NCI-H2196 (cell line): Measurements from ENCODE around the gene SYP.
"Not testable (repeated sequence)": the region's sequence is repeated elsewhere in the genome, so short reads cannot be mapped to it uniquely, and the experiment has no call there.

Experiments used
- DNase-seq: peaks from one replicate; lab custom pipeline; 2025; ENCODE audit not compliant: unreplicated experiment; lab: John Stamatoyannopoulos, UW

The SYP gene

GRCh38 chrX:49171752-49172279, 28.2 kb downstream of the SYP start, which contains the start of gene PLP2:
TSS of gene PLP2 (plus strand) at chrX:49171898. CDS start at chrX:49172001, 103 bp downstream.
- DNase-seq, result no peak

DNA sequence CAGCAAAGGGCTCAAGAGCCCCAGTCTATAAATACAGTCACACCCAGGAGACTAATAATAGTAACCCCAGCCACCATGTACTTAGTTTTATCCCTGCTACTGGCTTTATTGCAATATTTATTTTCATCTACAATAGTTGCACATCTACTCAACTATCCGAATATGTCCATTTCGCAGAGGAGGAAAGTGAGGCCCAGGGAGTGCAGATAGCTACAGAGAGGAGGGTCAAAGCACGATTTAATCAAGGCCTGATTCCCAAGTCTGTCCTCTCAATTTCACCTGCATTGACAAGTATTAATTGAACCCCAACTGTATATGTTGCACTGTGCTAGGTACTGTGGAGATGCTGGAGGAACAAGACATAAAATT, 32.3 kb downstream of the SYP start:
- DNase-seq, result no peak

DNA sequence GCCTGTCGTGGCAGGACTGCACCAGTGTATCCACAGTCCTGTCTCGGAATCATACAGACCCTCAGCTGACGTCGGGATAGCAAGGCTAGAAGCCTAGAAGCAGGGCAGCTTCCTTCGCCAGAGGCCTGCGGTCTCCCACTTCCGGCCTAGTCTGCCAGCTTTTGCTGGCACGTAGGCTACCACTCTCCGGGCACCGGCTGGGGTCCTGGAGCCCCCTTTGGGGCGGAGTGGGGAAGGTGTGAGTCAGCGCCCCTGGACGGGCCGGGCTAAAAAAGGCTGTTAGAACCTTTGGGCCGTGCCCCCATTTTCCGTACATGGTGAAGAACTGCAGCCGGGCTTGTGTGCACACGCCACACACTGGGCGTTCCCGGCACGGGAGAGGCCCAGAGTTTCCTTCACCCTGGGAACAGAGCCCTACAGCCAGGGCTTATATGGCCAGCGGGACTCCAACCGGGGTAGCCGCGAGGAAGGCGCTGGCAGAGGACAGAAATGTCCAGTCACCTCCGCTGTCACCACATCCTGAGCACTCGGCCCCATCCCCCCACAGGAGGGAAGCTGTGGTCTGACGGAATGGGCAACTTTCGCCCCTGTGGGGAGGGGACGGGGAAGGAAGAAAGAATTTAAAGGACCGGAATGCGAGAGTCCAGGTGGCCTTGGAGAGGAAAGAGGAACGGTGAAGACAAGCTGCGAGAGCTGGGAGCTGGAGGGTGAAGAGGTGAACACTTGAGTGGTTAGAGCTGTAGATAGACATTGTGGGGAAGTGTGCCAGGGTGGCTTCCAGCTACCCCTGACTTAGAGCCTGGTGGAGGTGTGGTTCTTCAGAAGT, 32.9 kb downstream of the SYP start:
- DNase-seq, result peak; percentile 47

GRCh38 chrX:49165901-49166881, 33.8 kb downstream of the SYP start:
- DNase-seq, result peak; percentile 88

DNA sequence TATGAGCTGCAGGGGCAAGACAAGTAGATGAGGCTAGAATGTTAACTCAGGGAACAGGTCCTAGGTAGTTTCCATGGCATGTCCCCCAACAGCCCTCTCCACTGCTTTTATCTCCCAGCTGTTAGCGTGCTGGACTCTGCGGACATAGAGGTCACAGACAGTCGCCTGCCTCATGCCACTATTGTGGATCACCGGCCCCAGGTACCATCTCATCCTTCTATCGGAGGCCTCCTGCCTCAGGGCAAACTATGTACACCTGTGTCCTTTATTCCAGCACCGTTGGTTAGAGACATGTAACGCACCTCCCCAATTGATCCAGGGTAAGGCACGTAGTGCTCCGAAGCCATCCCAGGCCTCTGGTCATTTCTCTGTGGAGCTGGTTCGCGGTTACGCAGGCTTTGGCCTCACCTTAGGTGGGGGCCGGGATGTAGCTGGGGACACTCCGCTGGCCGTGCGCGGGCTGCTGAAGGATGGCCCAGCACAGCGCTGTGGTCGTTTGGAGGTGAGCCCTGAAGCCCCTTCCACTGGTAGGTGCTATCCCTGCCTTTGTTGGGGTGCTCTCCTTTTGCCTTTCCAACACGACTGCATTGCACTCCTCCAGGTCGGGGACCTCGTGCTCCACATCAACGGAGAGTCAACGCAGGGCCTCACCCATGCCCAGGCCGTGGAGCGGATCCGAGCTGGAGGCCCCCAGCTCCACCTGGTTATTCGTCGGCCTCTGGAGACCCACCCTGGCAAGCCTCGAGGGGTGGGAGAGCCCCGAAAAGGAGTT, 35.2 kb downstream of the SYP start:
- DNase-seq, result no peak

DNA sequence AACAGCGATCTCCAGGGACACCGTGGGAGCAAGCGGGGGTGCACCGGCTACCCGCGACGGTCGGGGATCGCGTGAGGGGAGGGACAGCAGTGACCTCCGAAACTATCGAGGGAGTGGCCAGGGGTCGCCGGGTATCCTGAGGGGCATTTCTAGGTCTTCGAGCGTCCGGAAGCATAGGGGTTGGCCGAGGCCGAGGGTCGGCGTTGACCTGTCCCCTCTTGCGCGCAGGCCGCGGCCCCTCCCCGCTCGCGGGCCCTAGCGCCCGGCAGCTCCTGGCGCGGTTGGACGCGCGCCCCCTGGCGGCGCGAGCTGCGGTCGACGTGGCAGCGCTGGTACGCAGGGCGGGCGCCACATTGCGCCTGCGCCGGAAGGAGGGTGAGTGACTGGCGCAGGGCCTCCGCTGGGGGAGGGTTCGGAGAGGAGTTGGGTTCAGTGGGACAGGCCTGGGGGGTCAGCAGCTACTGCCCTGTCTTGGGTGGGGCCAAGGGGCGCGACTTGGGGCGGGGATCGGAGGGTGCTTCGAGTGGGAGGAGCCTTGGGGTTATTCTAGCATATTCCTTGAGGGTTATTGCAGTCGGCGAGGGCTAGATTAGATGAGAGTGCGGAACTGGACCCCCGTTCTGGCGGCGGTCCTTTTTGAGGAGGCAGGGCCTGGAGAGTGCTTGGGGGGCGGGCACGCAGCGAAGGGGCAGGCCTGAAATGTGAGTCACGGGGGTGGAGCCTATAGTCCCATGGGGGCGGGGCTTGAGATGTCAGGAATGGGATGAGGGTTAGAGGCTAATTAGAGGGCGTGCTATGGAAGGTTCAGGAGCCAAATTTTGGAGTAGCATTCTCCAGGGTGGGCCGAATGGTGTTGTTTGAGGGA, 36.2 kb downstream of the SYP start:
- DNase-seq, result peak; percentile 84

- DNase-seq, result no peak
Observed at GRCh38 chrX:49162620-49163019, 37.4 kb downstream of the SYP start, which contains the start of gene MAGIX. TSS of gene MAGIX (plus strand) at chrX:49162758. CDS start at chrX:49162890, 132 bp downstream.

- no peak for DNase-seq
Observed at GRCh38 chrX:49161632-49162031, 38.4 kb downstream of the SYP start.

DNA sequence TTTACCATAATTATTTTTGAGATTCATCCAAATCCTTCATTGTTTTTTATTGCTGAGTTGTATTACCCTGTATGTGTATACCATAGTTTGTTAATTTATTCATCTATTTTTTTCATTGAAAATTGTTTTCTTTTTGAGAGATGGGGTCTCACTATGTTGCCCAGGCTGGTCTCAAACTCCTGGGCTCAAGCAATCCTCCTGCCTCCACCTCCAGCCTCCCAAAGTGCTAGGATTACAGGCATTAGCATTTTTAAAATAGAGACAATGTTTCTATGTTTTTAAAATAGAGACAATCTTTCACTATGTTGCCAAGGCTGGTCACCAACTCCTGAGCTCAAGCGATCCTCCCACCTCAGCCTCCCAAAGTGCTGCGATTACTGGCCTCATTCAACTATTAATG, 39.1 kb downstream of the SYP start:
- DNase-seq, result no peak

DNA sequence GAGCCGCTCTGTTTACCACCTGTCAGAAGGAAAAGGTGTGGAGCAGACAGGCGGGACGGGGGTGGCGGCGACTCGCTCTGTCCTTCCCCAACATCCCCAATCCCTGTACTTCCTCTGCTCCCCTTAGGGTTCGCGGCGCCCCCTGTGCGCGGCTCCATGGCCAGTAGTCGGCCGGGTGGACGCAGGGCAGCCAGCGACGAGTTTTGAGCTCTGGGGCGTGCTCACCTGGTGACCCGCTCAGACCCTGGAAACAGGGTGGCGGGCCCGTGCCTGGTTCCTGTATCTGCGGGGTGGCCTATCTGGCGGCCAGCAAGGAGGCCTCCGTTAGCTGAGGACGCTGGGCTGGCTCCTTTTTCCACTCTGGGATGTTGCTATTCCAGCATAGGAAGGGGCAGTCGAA, 42.8 kb downstream of the SYP start:
- no peak for DNase-seq

- peak; percentile 87 for DNase-seq
Observed at GRCh38 chrX:49155900-49156837, 43.8 kb downstream of the SYP start.

DNA sequence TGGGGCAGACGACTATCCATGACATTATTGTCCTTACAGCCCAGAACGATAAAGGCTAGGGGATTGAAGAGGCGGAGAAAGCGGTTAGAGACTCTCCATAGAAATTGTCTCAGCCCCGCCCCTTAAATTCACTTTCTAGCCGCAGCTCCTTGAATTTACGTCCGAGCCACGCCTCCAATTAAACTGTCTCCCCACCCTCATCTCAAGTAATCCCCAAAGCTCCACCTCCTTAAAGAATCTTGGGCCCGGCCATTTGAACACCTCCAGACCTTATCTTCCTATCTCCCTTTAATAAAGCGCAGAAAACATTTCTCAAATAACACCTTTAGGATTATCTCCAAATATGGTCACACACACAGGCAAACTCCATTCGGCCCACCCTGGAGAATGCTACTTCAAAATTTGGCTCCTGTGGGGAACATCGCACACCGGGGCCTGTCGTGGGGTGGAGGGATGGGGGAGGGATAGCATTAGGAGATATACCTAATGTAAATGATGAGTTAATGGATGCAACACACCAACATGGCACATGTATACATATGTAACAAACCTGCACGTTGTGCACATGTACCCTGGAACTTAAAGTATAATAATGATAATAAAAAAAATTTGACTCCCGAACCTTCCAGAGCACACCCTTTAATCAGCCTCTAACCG, 44.6 kb downstream of the SYP start:
- DNase-seq, result peak; percentile 39

GRCh38 chrX:49153467-49153866, 46.5 kb downstream of the SYP start:
- DNase-seq, result no peak

- not testable (repeated sequence) for DNase-seq
Observed at GRCh38 chrX:49149291-49149690, 50.7 kb downstream of the SYP start.

GRCh38 chrX:49148390-49149100, 51.4 kb downstream of the SYP start:
- not testable (repeated sequence) for DNase-seq

DNA sequence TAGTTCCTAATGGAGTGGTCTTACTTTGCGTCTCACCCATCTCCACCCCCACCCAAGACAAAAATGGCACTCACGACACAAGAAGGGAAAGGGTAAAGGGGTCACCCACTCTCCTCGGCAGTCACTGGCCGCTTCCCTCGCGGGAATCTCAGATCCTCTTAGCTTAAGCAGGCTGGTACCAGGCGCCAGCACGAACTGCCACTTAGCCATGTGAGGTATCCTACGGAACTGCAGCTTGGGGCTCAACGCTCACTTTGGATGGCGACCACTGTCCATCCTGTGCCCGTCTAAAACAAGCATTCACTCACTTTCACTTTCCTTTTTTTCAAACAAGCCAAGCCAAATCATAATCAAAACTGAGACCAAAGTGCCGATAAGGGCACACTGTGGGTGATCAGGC, 52.1 kb downstream of the SYP start:
- DNase-seq, result no peak

DNA sequence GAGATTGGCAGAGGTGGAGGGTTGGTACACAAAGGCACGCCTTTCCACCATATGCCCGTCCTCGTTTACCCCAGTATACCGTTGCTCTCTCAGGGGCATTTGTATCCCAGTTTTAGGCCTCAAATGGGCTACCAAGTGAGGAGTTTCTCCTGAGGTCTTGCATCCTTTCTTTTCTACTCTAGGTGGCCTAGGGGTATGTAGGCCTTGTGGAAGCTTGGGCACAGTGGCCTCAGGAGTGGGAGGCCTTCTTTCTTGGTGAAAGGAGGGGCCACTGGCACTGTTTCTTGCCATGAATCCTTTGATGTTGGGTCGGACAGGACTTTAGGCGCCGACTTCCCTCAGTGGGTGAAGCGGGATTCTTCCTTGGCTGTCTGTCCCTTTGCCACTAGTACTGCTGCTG, 52.7 kb downstream of the SYP start:
- DNase-seq, result no peak
